ENCODE data around the gene SV2B. TPM values are rescaled to one million over a fixed set of nuclear protein-coding genes. Genes with fewer than 3 reads are reported as not detected.

Gene SV2B
- total RNA-seq, 2 donors from 2014 or later, result 0.17 to 1.1 TPM

GRCh38 chr15:91116113-91117067 is 16.3 kb downstream of the SV2B start:
- no peaks in the 10 kb centered on the region for H3K9me3 ChIP-seq
- H3K36me3 ChIP-seq, result no peaks in the 10 kb centered on the region
- TF ChIP-seq CTCF (IDR thresholded peaks at IDR 0.05), result no peak
- intact Hi-C loops (cut with DNase I), result no loop called here
- no peak overlapping the region for H3K4me3 ChIP-seq
- no peak for DNase-seq
- H3K27ac ChIP-seq, result no peak overlapping the region
- no peak overlapping the region for H3K9ac ChIP-seq (ENCODE audit: low read depth in 2 of 2, low read length in 2 of 2)
- no peaks in the 10 kb centered on the region for H3K4me1 ChIP-seq
- no peaks in the 10 kb centered on the region for H3K27me3 ChIP-seq

- Histone ChIP-seq H3K27me3 (no peaks in the 10 kb centered on the region), H3K36me3 (no peaks in the 10 kb centered on the region), H3K4me1 (no peaks in the 10 kb centered on the region), H3K4me3 (no peak overlapping the region), H3K9me3 (no peaks in the 10 kb centered on the region), H3K27ac (no peak overlapping the region), H3K9ac (ENCODE audit: low read depth in 2 of 2, low read length in 2 of 2) (no peak overlapping the region)
- no peak for TF ChIP-seq CTCF (IDR thresholded peaks at IDR 0.05)
- no peak for DNase-seq
- intact Hi-C loops (cut with DNase I), result no loop called here
Observed at GRCh38 chr15:91117375-91117774, 17.3 kb downstream of the SV2B start.

GRCh38 chr15:91118817-91119590 is 18.9 kb downstream of the SV2B start:
- intact Hi-C loops (cut with DNase I), result no loop called here
- H3K9me3 ChIP-seq, result no peaks in the 10 kb centered on the region
- TF ChIP-seq CTCF (IDR thresholded peaks at IDR 0.05), result no peak
- H3K9ac ChIP-seq (ENCODE audit: low read depth in 2 of 2, low read length in 2 of 2), result no peak overlapping the region
- H3K36me3 ChIP-seq, result no peaks in the 10 kb centered on the region
- H3K27ac ChIP-seq, result no peak overlapping the region
- H3K4me1 ChIP-seq, result no peaks in the 10 kb centered on the region
- no peaks in the 10 kb centered on the region for H3K27me3 ChIP-seq
- no peak for DNase-seq
- no peak overlapping the region for H3K4me3 ChIP-seq

- H3K27me3 ChIP-seq, result no peaks in the 10 kb centered on the region
- intact Hi-C loops (cut with DNase I), result no loop called here
- H3K9ac ChIP-seq (ENCODE audit: low read depth in 2 of 2, low read length in 2 of 2), result no peak overlapping the region
- no peak for TF ChIP-seq CTCF (IDR thresholded peaks at IDR 0.05)
- H3K9me3 ChIP-seq, result no peaks in the 10 kb centered on the region
- DNase-seq, result no peak
- no peak overlapping the region for H3K4me3 ChIP-seq
- no peak overlapping the region for H3K27ac ChIP-seq
- H3K4me1 ChIP-seq, result no peaks in the 10 kb centered on the region
- H3K36me3 ChIP-seq, result no peaks in the 10 kb centered on the region
Observed at GRCh38 chr15:91122296-91122695, 22.2 kb downstream of the SV2B start.

GRCh38 chr15:91124132-91124531 is 24.1 kb downstream of the SV2B start:
- TF ChIP-seq CTCF (IDR thresholded peaks at IDR 0.05), result no peak

More at GRCh38 chr15:91124132-91124531, 24.1 kb downstream of the SV2B start:
- Histone ChIP-seq H3K9me3 (no peaks in the 10 kb centered on the region), H3K27ac (no peak overlapping the region), H3K4me3 (no peak overlapping the region), H3K36me3 (no peaks in the 10 kb centered on the region), H3K27me3 (no peaks in the 10 kb centered on the region), H3K4me1 (no peaks in the 10 kb centered on the region), H3K9ac (ENCODE audit: low read depth in 2 of 2, low read length in 2 of 2) (no peak overlapping the region)
- intact Hi-C loops (cut with DNase I), result no loop called here
- no peak for DNase-seq
